Measurements from ENCODE around the gene DNMT3B.

The DNMT3B gene

GRCh38 chr20:32829311-32830005, 67.3 kb downstream of the DNMT3B start:
- Histone ChIP-seq H3K9ac (ENCODE audit: low read length) (peak overlapping the region; percentile 66), H3K14ac (ENCODE audit: low read length in 2 of 2) (no peak overlapping the region), H3K27me3 (ENCODE audit: control insufficient read depth in 1 of 2, insufficient read depth in 1 of 2, low read length in 2 of 2) (no peaks in the 10 kb centered on the region), H3K79me1 (replicated peaks; ENCODE audit: low read length, poor library complexity, severe bottlenecking) (peaks cover 6% of the 10 kb centered on the region), H2BK120ac (ENCODE audit: low read depth, low read length) (no peak overlapping the region), H3K27ac (ENCODE audit: low read length, poor library complexity, severe bottlenecking) (no peak overlapping the region), H4K91ac (ENCODE audit: low read length) (no peak overlapping the region), H3K23ac (ENCODE audit: low read length in 2 of 2) (no peak overlapping the region), H2BK15ac (ENCODE audit: low read depth, poor library complexity, severe bottlenecking) (no peak overlapping the region), H3K4ac (ENCODE audit: low read depth in 1 of 2, low read length in 2 of 2) (no peak overlapping the region), H3K4me2 (ENCODE audit: low read length, poor library complexity, severe bottlenecking) (no peak overlapping the region), H2AK5ac (ENCODE audit: low read length, severe bottlenecking) (no peak overlapping the region), H2BK5ac (ENCODE audit: low read depth, low read length, poor library complexity, severe bottlenecking) (no peak overlapping the region), H3K36me3 (ENCODE audit: control insufficient read depth in 1 of 2, insufficient read depth in 2 of 2, low read depth in 1 of 2, low read length in 2 of 2) (peaks cover 26 to 42% of the 10 kb centered on the region in 2 experiments), H2BK12ac (ENCODE audit: low read length in 2 of 2) (no peak overlapping the region), H3K18ac (ENCODE audit: low read depth in 1 of 2, low read length in 2 of 2) (no peak overlapping the region), H4K8ac (ENCODE audit: low read length) (no peak overlapping the region), H2AFZ (ENCODE audit: low read depth, low read length) (no peak overlapping the region), H3K4me3 (ENCODE audit: insufficient read depth in 1 of 2, low read depth in 1 of 2, low read length in 2 of 2) (peak overlapping the region in 1 of 2 experiments; percentile 45), H3K4me1 (ENCODE audit: control insufficient read depth, insufficient read depth, low read depth, low read length) (peaks cover 12% of the 10 kb centered on the region), H3K9me3 (ENCODE audit: control insufficient read depth, low read length) (no peaks in the 10 kb centered on the region)
- 90% methylated on average over 3 of the region's 3 CpGs for WGBS
- no peak for DNase-seq

- no peak overlapping the region for H3K4ac ChIP-seq (ENCODE audit: low read depth in 1 of 2, low read length in 2 of 2)
- DNase-seq: peak; percentile 42
- H2BK120ac ChIP-seq (ENCODE audit: low read depth, low read length): no peak overlapping the region
- H3K79me1 ChIP-seq (replicated peaks; ENCODE audit: low read length, poor library complexity, severe bottlenecking): peaks cover 8% of the 10 kb centered on the region
- 90% methylated on average over 2 of the region's 3 CpGs for WGBS
- no peak overlapping the region for H2AFZ ChIP-seq (ENCODE audit: low read depth, low read length)
- no peak overlapping the region for H3K23ac ChIP-seq (ENCODE audit: low read length in 2 of 2)
- H3K9me3 ChIP-seq (ENCODE audit: control insufficient read depth, low read length): no peaks in the 10 kb centered on the region
- H3K4me3 ChIP-seq (ENCODE audit: insufficient read depth in 1 of 2, low read depth in 1 of 2, low read length in 2 of 2): peak overlapping the region in 1 of 2 experiments; percentile 45
- no peak overlapping the region for H4K8ac ChIP-seq (ENCODE audit: low read length)
- H3K27ac ChIP-seq (ENCODE audit: low read length, poor library complexity, severe bottlenecking): no peak overlapping the region
- no peak overlapping the region for H3K4me2 ChIP-seq (ENCODE audit: low read length, poor library complexity, severe bottlenecking)
- no peak overlapping the region for H2BK15ac ChIP-seq (ENCODE audit: low read depth, poor library complexity, severe bottlenecking)
- H3K27me3 ChIP-seq (ENCODE audit: control insufficient read depth in 1 of 2, insufficient read depth in 1 of 2, low read length in 2 of 2): no peaks in the 10 kb centered on the region
- H3K4me1 ChIP-seq (ENCODE audit: control insufficient read depth, insufficient read depth, low read depth, low read length): peaks cover 12% of the 10 kb centered on the region
- no peak overlapping the region for H2BK12ac ChIP-seq (ENCODE audit: low read length in 2 of 2)
- no peak overlapping the region for H3K18ac ChIP-seq (ENCODE audit: low read depth in 1 of 2, low read length in 2 of 2)
- peak overlapping the region; percentile 66 for H3K9ac ChIP-seq (ENCODE audit: low read length)
- no peak overlapping the region for H4K91ac ChIP-seq (ENCODE audit: low read length)
- H2AK5ac ChIP-seq (ENCODE audit: low read length, severe bottlenecking): no peak overlapping the region
- no peak overlapping the region for H2BK5ac ChIP-seq (ENCODE audit: low read depth, low read length, poor library complexity, severe bottlenecking)
- no peak overlapping the region for H3K14ac ChIP-seq (ENCODE audit: low read length in 2 of 2)
- H3K36me3 ChIP-seq (ENCODE audit: control insufficient read depth in 1 of 2, insufficient read depth in 2 of 2, low read depth in 1 of 2, low read length in 2 of 2): peaks cover 29 to 52% of the 10 kb centered on the region in 2 experiments
Measured at GRCh38 chr20:32830437-32830836, 68.3 kb downstream of the DNMT3B start.

GRCh38 chr20:32831982-32832381, 69.8 kb downstream of the DNMT3B start:
- WGBS: 89% methylated on average over 5 of the region's 5 CpGs
- Histone ChIP-seq H4K91ac (ENCODE audit: low read length) (no peak overlapping the region), H2BK120ac (ENCODE audit: low read depth, low read length) (no peak overlapping the region), H2BK5ac (ENCODE audit: low read depth, low read length, poor library complexity, severe bottlenecking) (no peak overlapping the region), H3K9me3 (ENCODE audit: control insufficient read depth, low read length) (no peaks in the 10 kb centered on the region), H3K4me1 (ENCODE audit: control insufficient read depth, insufficient read depth, low read depth, low read length) (peaks cover 12% of the 10 kb centered on the region), H3K27ac (ENCODE audit: low read length, poor library complexity, severe bottlenecking) (peak overlapping the region; percentile 19), H2BK15ac (ENCODE audit: low read depth, poor library complexity, severe bottlenecking) (no peak overlapping the region), H4K8ac (ENCODE audit: low read length) (no peak overlapping the region), H3K4me2 (ENCODE audit: low read length, poor library complexity, severe bottlenecking) (no peak overlapping the region), H3K4me3 (ENCODE audit: insufficient read depth in 1 of 2, low read depth in 1 of 2, low read length in 2 of 2) (no peak overlapping the region), H3K27me3 (ENCODE audit: control insufficient read depth in 1 of 2, insufficient read depth in 1 of 2, low read length in 2 of 2) (no peaks in the 10 kb centered on the region), H2BK12ac (ENCODE audit: low read length in 2 of 2) (no peak overlapping the region), H3K14ac (ENCODE audit: low read length in 2 of 2) (no peak overlapping the region), H3K23ac (ENCODE audit: low read length in 2 of 2) (no peak overlapping the region), H3K9ac (ENCODE audit: low read length) (no peak overlapping the region), H3K4ac (ENCODE audit: low read depth in 1 of 2, low read length in 2 of 2) (no peak overlapping the region), H3K18ac (ENCODE audit: low read depth in 1 of 2, low read length in 2 of 2) (no peak overlapping the region), H3K36me3 (ENCODE audit: control insufficient read depth in 1 of 2, insufficient read depth in 2 of 2, low read depth in 1 of 2, low read length in 2 of 2) (peaks cover 26 to 59% of the 10 kb centered on the region in 2 experiments), H2AK5ac (ENCODE audit: low read length, severe bottlenecking) (no peak overlapping the region), H3K79me1 (replicated peaks; ENCODE audit: low read length, poor library complexity, severe bottlenecking) (peaks cover 17% of the 10 kb centered on the region), H2AFZ (ENCODE audit: low read depth, low read length) (no peak overlapping the region)
- no peak for DNase-seq

- Histone ChIP-seq H2AFZ (ENCODE audit: low read depth, low read length) (no peak overlapping the region), H2BK120ac (ENCODE audit: low read depth, low read length) (no peak overlapping the region), H3K4ac (ENCODE audit: low read depth in 1 of 2, low read length in 2 of 2) (no peak overlapping the region), H4K8ac (ENCODE audit: low read length) (no peak overlapping the region), H3K9ac (ENCODE audit: low read length) (no peak overlapping the region), H3K9me3 (ENCODE audit: control insufficient read depth, low read length) (no peaks in the 10 kb centered on the region), H3K4me2 (ENCODE audit: low read length, poor library complexity, severe bottlenecking) (peak overlapping the region; percentile 16), H3K79me1 (replicated peaks; ENCODE audit: low read length, poor library complexity, severe bottlenecking) (peaks cover 20% of the 10 kb centered on the region), H4K91ac (ENCODE audit: low read length) (no peak overlapping the region), H3K27ac (ENCODE audit: low read length, poor library complexity, severe bottlenecking) (peak overlapping the region; percentile 67), H3K27me3 (ENCODE audit: control insufficient read depth in 1 of 2, insufficient read depth in 1 of 2, low read length in 2 of 2) (no peaks in the 10 kb centered on the region), H3K4me3 (ENCODE audit: insufficient read depth in 1 of 2, low read depth in 1 of 2, low read length in 2 of 2) (no peak overlapping the region), H2BK15ac (ENCODE audit: low read depth, poor library complexity, severe bottlenecking) (no peak overlapping the region), H3K18ac (ENCODE audit: low read depth in 1 of 2, low read length in 2 of 2) (no peak overlapping the region), H3K36me3 (ENCODE audit: control insufficient read depth in 1 of 2, insufficient read depth in 2 of 2, low read depth in 1 of 2, low read length in 2 of 2) (peaks cover 24 to 61% of the 10 kb centered on the region in 2 experiments), H2BK5ac (ENCODE audit: low read depth, low read length, poor library complexity, severe bottlenecking) (no peak overlapping the region), H2BK12ac (ENCODE audit: low read length in 2 of 2) (no peak overlapping the region), H3K4me1 (ENCODE audit: control insufficient read depth, insufficient read depth, low read depth, low read length) (peaks cover 12% of the 10 kb centered on the region), H3K23ac (ENCODE audit: low read length in 2 of 2) (no peak overlapping the region), H2AK5ac (ENCODE audit: low read length, severe bottlenecking) (peak overlapping the region; percentile 36), H3K14ac (ENCODE audit: low read length in 2 of 2) (no peak overlapping the region)
- no peak for DNase-seq
- over 99% methylated on average over 6 of the region's 11 CpGs for WGBS
Measured at GRCh38 chr20:32832664-32833063, 70.5 kb downstream of the DNMT3B start.

Measured in mesenchymal stem cell (in vitro differentiated cells and primary cell).